PC-9 (cell line): ENCODE data around the gene KCNK15.

ENCODE experiments used
- EZH2 ChIP-seq: fragments of 200-600 bp; sonication (generic); IDR thresholded peaks from 2 replicates; pipeline ENCODE4 v1.8.0; 2017; ENCODE audit warnings: antibody characterized with exemption, low read depth
- TF ChIP-seq, protein P1 (sequence below): fragments of 200-600 bp; sonication (generic); conservative IDR thresholded peaks from 2 replicates; pipeline ENCODE4 v1.6.1; 2017; ENCODE audit warnings: mixed run types, antibody characterized with exemption, mild to moderate bottlenecking, moderate library complexity

DNA sequence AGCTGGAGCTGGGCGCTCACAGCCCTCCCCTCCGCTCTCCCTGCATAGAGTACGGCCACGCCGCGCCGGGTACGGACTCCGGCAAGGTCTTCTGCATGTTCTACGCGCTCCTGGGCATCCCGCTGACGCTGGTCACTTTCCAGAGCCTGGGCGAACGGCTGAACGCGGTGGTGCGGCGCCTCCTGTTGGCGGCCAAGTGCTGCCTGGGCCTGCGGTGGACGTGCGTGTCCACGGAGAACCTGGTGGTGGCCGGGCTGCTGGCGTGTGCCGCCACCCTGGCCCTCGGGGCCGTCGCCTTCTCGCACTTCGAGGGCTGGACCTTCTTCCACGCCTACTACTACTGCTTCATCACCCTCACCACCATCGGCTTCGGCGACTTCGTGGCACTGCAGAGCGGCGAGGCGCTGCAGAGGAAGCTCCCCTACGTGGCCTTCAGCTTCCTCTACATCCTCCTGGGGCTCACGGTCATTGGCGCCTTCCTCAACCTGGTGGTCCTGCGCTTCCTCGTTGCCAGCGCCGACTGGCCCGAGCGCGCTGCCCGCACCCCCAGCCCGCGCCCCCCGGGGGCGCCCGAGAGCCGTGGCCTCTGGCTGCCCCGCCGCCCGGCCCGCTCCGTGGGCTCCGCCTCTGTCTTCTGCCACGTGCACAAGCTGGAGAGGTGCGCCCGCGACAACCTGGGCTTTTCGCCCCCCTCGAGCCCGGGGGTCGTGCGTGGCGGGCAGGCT lies 4.6 kb downstream of the KCNK15 start:
- no peak for TF ChIP-seq EZH2
- TF ChIP-seq, protein P1, sequence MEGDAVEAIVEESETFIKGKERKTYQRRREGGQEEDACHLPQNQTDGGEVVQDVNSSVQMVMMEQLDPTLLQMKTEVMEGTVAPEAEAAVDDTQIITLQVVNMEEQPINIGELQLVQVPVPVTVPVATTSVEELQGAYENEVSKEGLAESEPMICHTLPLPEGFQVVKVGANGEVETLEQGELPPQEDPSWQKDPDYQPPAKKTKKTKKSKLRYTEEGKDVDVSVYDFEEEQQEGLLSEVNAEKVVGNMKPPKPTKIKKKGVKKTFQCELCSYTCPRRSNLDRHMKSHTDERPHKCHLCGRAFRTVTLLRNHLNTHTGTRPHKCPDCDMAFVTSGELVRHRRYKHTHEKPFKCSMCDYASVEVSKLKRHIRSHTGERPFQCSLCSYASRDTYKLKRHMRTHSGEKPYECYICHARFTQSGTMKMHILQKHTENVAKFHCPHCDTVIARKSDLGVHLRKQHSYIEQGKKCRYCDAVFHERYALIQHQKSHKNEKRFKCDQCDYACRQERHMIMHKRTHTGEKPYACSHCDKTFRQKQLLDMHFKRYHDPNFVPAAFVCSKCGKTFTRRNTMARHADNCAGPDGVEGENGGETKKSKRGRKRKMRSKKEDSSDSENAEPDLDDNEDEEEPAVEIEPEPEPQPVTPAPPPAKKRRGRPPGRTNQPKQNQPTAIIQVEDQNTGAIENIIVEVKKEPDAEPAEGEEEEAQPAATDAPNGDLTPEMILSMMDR = no peak
